HK-2 (cell line): ENCODE results near the gene CSF1.

Source experiments
- DNase-seq: peaks from one replicate; pipeline ENCODE4 v3.0.0-alpha.2; 2018; ENCODE audit not compliant: unreplicated experiment

The CSF1 gene

DNA sequence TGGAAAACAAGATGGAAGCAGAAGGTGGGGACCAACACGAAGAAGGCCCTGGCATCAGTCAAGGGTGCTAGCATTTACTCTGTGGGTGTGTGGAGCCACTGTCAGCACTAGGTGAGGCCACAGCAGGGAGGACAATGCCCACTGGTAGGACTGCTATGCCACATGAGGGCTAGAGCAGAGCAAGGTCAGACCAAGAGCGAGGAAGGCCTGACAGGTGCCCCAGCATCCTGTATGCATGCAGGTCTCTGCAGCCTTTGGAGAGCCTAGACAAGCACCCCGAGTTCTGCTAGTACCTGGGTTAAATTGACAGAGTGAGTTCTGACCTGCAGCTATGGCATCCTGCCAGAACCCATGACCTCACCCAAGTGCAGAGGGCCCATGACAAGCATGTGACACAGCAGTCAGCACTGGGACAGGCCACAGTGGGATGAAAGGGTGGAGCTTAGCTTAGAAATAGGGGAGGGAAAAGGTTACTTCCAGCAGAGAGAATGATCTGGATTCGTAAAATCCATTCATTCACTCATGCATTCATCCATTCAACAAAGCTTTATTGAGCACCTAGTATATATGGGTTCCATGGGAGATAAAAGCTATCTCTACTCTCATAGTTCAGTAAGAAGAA is 9.0 kb upstream of the CSF1 start:
- DNase-seq: peak; percentile 63

DNA sequence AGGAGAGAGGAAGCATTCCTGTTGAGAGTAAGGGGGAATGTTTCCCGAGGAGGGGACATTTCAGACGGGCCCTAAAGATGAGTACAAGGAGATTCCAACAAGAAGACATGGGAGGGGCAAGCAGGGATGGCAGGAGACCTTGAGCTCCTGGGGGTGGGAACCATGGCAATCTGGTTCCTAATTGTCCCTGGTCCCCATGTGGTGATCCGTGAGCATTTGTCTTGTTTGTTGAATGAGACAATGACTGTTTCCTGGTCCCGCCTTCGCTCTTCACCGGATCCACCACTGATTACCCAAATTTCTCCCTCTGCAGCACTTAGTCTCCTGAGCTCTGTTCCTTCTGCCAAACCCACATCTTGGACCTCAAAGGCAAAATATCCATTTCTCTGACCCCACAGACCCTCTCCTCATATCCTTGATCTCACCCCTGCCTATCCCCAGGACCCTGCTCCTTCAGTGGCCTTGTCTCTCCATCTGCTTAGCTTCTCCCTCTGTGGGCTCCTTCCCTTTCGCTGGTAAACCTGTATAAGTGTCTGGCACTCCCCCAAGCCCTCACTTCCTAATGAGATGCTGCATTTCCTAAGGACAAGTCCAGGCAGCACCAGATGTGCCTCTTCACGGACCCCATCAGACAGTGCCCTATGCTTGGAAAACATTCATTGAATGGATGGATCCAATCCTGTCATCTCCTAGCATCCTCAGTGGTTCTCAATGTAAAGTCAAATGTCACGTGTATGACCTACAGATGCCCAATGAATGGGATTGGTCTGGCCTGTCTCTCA is 8.3 kb upstream of the CSF1 start:
- no peak for DNase-seq

DNA sequence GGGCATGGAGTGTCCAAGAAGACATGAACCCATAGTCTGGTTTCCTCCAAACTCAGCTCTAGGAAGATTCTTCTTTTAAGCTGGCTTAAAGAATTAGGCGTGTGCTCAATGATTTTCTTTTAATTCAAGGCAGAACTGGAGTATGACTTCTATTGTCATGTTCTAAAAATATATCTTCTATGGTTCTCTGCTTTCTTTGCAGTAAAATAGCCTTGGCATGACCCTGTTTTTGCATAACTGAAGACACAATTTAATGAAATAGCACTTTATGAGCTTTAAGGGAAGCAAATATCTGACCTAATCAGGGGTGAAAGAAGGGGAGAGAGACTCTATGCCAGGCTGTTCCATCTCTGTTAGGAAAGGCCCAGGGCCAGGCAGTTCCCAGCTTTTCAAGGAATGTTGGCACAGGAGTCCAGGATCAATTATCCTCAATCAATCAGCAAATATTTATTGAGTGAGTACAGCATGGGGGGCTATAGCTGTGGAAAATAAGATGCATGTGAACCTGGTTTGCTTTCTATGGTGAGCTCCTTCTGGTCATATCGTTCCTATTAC is 7.2 kb upstream of the CSF1 start:
- DNase-seq: no peak

DNA sequence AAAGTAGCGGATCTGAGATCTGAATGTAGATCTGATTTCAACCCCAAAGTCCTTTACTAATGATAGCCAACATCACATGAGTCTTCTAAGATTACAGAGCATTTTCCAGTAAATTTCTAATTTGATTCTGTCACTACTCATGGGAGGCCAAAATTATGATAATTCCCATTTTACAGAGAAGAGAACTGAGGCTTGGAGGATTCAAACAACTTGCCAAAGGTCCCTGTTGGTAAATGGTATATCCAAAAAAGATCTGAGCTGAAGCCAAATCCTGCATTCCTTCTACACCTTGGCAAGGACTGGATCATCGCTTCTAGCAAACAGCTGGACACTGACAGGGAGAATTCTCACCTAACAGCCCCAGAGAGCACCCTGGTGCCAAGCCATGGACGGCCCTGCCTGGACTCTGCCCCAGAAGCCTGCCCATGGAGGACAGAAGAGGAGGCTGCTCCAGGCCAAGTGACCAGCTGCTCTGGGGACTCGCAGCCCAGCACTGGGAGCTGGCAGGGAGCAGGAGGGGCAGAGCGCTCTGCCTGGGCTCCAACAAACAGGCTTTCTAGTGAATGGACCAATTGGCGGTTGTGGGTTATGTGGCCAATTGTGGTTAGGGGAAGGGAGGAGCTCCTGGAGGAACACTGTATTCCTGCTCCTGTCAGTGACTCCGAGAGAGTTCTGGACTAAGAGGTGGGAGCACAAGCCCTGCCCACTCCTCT is 6.4 kb upstream of the CSF1 start:
- DNase-seq: no peak

DNA sequence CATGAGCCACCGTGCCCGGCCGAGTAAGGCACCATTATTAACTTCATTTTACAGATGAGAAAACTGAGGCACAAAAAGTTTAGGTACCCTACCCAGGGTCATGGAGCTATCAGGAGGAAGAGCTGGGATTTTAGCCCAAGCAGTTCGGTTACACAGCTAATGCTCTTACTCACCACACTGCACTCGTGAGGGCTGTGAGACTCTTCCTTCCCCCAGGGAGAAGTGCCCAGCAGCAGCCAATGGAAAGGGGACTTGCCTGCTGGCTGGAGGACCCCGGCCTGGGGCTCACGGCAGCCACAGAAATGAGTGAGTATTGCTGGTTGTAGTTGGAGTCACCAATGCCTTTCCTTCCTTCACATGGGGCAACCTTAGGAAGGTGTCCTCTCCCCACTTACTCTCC is 5.2 kb upstream of the CSF1 start:
- no peak for DNase-seq

DNA sequence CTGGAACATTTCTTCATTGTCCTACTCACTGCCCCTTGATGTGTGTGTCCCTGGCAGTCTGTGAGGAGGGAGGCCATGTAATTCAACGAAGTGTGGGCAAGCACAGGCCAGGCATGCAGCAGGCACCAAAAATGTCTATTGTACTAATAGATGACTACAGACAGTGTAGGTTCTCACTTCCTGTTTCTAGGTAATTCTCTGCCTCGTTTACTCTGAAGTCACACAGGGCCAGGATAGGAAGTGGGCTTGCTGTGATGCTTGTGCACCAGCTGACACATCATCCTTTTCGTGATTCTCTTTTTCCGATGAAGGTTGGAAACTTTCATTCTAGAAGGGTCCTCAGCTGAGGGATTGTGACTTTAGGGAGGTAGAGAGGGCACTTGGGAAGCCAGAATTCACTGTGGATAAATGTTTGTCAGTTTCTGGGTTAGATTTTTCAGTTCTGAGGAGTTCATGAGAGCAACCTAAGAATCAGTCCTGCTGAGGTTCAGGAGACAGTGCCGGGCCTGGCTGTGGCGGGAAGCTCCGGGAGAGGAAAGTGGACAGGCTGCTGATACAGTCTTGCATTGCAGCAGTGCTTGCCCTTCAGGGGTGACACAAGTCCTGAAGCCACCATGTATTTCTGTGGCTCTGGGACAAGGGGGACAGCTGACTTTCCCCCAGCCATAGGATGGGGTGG is 4.3 kb upstream of the CSF1 start:
- no peak for DNase-seq

DNA sequence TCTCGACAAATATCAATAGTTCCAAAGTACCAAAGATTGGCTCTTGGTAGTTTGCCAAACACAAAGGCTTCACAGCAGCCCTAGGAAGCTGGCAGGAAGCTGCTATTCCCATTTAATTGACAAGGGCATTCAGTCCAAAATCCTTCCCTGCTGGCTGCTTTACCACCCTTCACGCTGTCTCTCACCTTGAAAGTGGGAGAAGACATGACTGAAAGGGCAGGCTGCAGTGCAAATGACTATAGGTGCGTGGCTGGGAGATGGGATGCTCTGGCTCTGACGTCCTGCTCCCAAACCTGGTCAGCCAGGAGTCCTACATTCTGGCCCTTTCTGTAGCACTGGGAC is 3.8 kb upstream of the CSF1 start:
- DNase-seq: no peak

DNA sequence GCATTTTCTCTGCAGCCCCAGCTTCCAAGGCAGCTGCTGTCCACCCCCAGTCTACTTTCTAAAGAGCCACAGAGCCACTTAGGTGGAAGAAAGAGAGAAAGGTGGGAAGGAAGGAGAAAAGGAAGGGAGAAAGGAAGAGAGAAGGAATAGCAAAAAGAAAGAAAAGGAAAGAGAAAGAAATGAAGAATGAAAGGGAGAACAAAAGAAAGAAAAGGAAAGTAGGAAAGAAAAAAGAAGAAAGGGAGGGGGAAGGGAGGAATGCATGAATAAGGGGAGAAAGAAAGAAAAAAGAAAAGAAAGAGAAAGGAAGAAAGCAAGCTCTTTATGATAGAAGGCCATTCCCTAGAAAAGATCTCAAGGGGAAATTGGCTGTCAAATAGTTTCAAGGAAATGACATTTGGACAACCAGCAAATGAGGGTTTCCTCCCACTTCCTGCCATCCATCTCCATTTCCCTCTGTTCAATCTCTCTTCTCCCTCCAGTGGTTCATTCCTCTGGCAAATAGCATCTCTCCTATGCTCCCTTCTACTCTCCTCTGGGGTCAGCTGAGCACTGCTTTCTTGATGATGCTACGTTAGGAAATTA is 3.4 kb upstream of the CSF1 start:
- DNase-seq: no peak

DNA sequence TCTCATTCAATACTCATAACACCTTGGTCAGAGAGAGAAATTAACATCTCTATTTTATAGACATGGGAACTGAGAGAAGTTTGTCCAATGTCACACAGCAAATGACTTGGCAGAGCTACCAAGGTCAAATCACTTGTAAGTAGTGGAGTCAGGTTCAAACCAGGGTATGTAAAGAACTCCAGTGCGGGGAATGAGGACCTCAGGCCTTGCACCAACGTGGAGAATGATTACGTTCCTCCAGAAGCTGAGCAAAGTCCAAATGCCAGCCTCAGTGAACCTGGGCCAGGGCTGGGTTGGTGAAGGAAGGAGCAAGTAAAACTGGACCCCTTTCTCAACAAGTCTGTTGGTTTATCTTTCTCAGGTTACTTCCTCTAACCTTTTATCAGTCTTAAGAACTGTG is 1.8 kb upstream of the CSF1 start:
- DNase-seq: no peak

DNA sequence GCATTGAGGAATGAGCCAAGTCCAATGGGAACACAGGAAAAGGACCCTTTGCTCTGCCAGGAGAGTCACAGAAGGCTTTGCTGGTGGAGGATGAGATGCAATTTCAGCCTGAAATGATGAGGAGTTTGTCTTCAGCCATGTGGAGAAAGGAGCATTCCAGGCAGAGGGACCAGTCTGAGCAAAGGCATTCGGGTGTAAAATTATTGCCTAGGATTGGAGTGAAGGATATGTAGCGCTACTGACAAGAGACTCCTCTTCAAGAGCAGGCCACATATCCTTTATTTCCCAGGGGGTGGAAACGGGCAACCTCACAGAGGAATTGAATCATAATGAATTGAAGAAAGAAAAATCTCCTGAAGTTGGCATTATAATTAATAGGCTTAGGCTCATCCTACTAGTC is 1.1 kb upstream of the CSF1 start:
- DNase-seq: no peak

DNA sequence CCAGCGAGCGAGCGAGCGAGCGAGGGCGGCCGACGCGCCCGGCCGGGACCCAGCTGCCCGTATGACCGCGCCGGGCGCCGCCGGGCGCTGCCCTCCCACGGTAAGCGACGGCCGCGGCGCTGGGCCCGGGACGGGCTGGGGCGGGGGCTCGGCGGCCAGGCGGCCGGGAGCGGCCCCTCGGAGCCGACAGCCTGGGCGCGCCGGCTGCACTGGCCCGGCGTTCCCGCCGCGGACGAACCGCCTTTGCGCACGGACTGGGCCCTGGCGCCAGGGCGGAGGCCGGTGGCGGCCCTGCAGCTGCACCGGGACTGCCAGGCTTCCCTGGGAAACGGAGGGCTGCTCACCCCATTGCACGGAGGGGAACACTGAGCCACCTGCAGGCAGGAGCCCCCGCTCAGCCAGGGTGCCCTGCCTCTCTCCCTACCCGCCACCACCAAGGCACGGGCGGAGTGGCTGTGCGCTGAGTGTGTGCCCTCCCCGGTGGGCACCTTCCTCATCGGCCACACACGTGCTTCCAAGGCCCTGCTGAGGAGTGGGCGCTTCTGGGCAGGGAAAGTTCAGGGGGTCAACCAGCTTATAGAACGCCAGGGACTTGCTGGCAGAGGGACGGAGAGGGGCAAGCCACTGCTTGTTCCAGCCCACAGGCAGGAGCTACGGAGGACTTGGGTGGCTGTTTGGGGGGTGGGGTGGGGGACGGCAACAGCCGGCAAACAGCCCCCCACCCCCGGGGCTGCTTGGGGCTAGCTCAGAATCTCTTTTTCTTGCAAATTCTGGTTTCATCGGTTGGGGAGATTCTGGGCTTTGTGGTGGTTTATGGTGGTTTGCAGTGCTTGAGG is 532 bp downstream of the CSF1 start:
- peak; percentile 24 for DNase-seq

DNA sequence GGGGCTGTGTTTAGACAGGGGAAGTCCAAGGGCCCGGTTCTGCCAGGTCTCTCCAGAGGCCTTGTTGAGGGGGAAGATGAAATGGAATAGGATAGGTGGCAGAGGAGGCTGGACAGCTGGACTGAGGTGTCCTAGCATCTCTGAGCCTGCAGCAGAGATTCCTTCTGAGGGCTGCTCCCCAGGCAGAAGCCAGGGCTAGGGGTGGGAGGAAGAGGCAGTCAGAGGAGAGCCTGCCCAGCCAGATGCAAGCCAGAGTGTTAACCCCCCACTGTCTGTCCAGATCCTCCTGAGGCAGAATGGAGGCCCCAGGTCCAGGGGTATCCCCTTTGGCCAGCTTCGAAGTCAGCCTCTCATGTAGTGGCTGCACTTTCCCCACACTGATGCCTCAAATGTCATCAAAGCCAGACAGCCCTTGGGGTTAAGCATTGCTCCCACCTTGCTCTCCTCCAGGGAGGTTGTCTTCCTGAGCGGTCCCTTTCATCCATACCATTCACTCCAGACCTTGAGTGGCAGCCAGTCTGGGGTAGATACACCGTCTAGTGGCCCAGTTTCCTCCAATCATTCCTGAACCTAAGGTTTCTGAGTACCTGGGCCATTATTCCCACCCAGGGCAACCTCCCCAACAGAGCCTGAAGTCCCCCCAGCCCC is 1.7 kb downstream of the CSF1 start:
- DNase-seq: no peak

DNA sequence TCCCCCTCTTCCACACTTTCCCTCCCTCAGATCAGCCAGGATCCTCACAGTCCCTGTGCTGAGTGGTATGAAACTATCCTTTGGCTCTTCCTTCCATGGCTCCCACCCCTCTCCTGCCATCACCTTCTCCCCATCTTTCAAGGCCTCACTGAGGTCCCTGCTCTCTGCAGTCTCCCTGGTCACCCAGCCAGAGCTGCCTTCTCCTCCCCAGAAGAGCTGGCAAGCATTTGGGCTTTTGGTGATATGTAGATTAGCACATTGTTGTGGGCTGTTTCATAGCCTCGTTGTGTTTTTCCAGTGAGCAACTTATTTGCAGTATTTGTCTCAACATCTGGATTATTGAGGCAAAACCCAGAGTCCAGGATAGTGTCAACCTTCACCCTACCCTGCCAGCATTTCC is 2.2 kb downstream of the CSF1 start:
- DNase-seq: no peak

DNA sequence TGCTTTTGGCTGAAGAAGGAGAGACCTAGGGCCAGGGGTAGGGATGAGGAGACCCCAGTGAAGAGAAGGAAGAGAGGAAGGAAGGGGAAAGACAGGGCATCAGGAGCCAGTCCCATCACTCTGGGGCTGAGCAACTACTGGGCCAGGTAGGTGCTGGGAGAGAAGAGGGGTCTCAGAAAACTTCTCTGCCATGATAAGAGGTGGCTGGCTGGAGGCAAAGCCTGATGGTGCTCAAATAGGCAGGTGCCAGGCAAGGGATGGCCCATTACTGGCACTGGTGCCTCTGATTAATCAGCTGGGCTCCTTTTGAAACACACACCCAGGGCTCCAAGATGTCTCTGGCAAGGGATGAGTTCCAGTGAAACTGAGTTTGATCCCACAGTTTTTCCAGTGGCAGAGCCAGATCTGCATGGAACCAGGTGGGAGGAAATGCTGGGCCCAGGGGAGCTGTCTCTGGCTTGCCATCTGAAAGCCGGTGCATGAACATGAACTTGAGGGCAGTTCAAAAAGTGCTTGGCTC is 2.8 kb downstream of the CSF1 start:
- DNase-seq: no peak

DNA sequence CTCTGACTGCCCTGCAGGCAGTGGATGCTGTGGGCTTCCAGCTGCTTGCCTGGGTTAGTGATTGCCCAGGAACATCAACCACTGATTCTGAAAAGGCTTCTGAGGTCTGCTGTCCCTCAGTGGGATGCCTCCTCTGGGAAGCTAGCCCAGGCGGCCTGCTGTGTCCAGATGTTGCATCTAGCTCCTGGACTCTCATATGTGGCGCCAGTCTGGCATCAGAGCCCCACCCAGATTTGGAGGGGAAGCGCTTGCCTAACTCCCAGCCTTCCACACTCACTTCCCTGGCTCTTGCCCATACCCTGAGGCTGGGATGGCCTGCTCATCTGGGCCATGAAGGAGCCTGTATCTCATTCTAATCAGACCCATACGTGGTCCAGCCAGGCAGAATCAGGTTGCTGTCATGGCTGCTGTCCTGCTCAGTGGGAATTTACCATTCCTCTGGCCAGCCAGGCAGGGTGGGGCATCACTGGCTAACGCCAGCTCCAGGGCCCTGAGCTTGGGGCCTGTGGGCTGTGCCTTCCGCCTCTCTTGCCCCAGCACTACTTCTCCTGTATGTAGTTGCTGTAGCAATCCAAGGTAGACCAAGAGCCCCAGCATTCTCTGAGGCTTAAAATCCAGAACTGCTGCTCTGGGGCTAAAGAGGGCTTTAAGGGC is 4.1 kb downstream of the CSF1 start:
- no peak for DNase-seq

DNA sequence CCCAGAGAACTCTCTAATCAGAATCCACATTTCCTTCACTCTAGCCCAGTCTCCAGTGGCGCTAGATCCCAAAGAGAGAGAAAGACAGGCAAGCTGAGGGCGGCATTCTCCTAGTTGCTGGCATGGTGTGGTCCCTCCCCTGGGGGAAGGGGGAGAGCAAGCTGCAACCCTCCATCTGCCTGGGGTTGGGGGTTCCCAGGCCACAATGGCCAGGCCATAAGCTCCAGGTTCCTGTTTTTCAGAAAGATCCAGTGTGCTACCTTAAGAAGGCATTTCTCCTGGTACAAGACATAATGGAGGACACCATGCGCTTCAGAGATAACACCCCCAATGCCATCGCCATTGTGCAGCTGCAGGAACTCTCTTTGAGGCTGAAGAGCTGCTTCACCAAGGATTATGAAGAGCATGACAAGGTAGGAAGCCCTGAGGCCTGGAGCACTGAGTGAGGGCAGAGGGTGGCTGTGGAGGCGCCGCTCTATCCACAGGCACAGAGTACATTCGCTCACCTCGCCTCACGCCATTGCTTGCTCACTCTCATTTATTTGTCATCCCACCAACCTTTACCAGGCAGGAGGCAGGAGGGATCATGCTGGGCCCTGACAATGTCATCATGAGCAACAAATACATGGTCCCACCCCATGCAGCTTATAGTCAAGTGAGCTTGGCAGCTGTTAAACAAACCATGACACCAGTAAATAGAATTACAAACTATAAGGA is 6.6 kb downstream of the CSF1 start:
- DNase-seq: no peak

DNA sequence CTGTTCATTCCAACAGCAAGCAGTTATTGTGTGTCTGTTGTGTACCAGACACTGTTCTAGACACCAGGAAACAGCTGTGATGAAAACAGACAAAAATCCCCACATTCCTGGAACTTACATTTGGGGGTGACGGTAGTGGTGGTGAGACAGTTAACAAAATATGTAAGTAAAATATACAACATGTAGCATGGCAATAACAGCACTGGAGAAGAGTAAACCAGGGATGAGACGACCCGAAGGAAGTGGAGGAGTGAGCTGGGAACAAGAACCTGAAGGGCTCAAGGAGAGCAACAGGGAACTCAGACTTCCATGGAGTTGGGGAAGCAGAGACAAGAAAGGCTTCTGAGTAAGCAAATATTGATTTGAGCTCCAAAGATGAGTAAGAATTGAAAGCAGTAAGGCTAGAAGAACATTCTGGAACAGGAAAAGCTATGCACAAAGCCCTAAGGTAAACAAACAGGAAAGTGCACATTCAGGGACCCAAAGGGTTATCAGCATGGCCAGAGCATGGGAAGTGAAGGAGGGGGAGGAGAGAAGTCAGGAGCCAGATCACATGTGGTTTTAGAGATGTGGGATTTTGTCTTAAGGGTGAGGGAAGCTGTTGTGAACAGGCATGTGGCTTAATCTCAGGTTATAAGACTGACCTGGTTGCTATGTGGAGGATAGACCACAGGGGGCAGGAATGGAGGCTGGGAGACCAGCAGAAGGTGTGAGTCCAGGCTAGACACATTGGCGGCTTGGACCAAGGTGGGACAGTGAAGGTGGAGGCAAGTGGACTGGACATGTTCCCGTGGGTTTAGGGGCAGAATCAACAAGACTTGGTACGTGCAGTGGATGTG is 7.3 kb downstream of the CSF1 start:
- DNase-seq: no peak

DNA sequence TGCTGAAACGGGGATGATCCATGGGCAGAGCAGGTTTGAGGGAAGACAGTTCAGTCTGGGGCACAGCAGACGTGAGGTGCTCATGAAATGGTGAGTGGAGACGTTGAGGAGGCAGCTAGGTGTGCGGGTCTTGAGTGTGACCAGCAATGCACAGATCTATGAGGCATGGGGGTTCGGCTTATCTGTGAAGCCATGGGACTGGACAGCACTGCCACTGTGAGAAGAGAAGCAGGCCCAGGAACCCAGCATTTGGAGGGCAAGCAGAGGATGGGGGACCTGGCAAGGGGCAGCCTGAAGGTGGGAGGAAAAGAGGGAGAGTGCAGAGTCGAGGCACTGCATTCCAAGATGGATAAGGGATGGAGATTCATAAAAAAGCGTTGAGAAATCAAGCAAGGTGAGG is 8.0 kb downstream of the CSF1 start:
- no peak for DNase-seq
